Ammon's horn (tissue), 1 donor: ENCODE results near the gene FHOD1.

Source experiments
- DNase-seq: peaks from one replicate; pipeline ENCODE4 v3.0.0-alpha.2; 2016; ENCODE audit warnings: low spot score

FHOD1 gene

GRCh38 chr16:67247192-67248072 lies at the start of gene FHOD1:
Gene FHOD1 (minus strand): TSS chr16:67247481. CDS start chr16:67247410, 71 bp downstream.
- peak; percentile 96 for DNase-seq

GRCh38 chr16:67296420-67296819 lies 49.1 kb upstream of the FHOD1 start:
- no peak for DNase-seq

- DNase-seq = no peak
These were observed 47.7 kb upstream of the FHOD1 start for GRCh38 chr16:67294938-67295361.

- DNase-seq = no peak
These were observed 47.0 kb upstream of the FHOD1 start for GRCh38 chr16:67294171-67294757.

GRCh38 chr16:67291461-67291860 lies 44.2 kb upstream of the FHOD1 start:
- no peak for DNase-seq

GRCh38 chr16:67287960-67288359 lies 40.7 kb upstream of the FHOD1 start:
- DNase-seq = no peak

DNA sequence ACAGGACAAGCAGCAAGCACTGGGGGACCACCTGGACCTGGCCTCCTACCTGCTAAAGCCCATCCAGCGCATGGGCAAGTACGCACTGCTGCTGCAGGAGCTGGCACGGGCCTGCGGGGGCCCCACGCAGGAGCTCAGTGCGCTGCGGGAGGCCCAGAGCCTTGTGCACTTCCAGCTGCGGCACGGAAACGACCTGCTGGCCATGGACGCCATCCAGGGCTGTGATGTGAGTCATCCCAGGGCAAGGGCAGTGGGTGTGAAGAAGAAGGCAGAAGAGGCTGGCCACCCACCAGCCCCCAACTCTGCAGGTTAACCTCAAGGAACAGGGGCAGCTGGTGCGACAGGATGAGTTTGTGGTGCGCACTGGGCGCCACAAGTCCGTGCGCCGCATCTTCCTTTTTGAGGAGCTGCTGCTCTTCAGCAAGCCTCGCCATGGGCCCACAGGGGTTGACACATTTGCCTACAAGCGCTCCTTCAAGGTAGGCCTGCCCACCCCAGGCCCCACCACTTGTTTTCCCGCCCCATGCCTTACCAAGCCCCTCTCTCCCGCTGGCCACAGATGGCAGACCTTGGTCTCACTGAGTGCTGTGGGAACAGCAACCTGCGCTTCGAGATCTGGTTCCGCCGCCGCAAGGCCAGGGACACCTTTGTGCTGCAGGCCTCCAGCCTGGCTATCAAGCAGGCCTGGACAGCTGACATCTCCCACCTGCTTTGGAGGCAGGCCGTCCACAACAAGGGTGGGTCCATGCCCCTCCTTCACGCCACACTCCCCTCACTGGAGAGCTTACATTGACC lies 39.4 kb upstream of the FHOD1 start:
- no peak for DNase-seq

- peak; percentile 52 for DNase-seq
These were observed 37.7 kb upstream of the FHOD1 start for GRCh38 chr16:67284699-67285646.

DNA sequence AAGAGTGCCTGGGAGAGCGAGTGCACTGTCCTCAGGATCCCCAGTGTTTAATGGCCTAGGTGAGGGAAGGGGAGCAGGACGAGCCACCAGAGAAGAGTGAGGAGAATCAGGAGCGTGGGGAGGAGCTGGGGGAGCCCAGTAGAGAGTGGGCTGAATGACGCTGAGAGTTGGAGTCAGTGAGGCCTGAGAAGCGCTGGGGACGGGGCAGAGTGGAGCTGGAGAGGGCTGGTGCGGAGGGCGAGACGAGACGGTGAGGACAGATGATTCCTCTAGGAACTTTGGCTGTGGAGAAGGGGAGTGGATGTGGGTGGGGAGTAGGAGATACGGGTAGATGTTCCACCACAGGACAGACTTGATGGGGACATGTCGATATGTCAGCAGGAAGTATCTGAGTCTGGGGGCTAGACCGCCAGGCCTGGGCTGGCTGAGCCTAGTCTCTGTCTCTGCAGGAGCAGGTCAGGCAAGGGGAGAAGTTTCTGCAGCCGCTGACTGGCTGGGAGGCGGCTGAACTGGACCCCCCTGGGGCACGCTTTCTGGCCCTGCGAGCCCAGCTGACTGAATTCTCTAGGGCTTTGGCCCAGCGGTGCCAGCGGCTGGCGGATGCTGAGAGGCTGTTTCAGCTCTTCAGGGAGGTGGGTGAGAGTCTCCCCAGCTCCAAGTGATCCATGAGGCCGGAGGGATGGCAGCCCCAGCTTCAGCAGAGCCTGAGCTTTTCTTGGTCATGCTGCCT lies 36.7 kb upstream of the FHOD1 start:
- DNase-seq = no peak

GRCh38 chr16:67283039-67283825 lies 36.0 kb upstream of the FHOD1 start:
- DNase-seq = no peak

- DNase-seq = no peak
These were observed 35.1 kb upstream of the FHOD1 start for GRCh38 chr16:67282447-67282805.

DNA sequence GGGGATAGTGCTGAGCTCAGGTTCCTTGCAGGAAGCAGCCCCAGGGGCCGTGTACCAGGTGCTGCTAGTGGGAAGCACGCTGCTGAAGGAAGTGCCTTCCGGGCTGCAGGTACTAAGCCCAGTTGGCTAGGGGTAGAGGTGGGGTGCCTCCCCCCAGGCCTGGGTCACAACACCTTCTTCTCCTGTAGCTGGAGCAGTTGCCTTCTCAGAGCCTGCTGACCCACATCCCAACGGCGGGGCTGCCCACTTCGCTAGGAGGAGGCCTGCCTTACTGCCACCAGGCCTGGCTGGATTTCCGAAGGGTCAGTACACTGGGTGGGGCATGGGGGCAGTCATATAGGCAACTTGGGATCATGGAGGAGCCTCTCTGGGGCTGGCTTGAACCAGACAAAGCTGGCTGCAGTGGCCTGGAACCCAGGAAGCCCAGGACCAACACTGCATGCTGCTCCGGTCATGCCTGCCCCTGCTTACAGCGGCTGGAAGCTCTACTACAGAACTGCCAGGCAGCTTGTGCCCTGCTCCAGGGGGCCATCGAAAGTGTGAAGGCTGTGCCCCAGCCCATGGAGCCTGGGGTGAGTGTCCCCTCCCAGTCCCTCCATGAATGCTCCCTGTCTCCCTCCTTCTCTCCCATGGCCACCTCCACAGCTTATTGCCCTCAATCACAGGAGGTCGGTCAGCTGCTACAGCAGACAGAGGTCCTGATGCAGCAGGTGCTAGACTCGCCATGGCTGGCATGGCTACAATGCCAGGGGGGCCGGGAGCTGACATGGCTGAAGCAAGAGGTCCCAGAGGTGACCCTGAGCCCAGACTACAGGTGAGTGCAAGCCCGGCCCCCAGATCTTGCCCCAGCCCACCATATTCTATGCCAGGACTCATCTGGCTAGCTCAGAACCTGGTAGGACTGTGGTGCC lies 34.5 kb upstream of the FHOD1 start:
- no peak for DNase-seq

- no peak for DNase-seq
These were observed 33.1 kb upstream of the FHOD1 start for GRCh38 chr16:67280090-67281015.

- DNase-seq = peak; percentile 28
These were observed 32.2 kb upstream of the FHOD1 start, which contains the start of gene PLEKHG4 for GRCh38 chr16:67279296-67280089. Gene PLEKHG4 (plus strand): TSS chr16:67279532. CDS start chr16:67280045, 513 bp downstream.

- DNase-seq = peak; percentile 14
These were observed 31.6 kb upstream of the FHOD1 start for GRCh38 chr16:67278773-67279295.

DNA sequence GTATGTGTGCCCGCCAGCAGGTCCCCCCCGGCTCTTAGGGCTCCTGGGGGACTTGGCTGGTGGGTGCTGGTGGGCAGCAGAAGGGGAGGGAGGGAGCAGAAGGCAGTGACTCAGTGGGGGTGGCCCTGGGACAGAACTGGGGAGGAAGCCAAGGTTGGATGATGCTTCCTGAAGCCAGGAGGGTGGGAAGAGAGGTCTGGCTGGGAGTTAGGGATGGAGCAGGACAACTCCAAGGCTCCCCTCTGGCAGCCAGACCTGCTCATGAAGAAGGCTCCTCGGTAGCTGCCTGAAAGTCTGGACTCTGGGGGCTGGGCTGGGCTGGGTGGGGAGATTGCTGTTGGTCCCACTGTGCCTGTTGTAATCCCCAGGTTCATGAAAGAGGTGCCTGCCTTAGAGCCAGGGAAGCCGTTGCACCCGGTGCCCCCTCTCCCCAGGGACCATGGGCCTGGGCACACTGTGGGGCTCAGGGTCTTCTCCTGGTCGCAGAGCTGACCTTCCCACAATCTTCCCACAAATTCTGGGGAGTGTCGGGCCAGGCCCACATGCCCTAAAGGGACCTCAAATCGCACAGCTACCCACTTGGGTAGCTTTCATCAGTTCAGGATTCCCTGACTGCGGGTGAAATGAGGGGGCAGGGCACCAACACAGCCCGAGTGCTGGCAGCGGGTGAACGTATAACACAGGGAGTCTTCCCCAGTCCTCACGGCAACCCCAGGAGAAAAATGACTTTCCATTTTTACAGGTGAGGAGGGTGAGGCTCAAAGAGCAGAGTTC lies 30.9 kb upstream of the FHOD1 start:
- no peak for DNase-seq
